ENCODE measurements around the gene ITGB6. TPM values are rescaled to one million over a fixed set of nuclear protein-coding genes. Genes with fewer than 3 reads are reported as not detected.
A peak's percentile ranks its signal among the peaks of the same experiment; 100 is the strongest.

The ITGB6 gene
- total RNA-seq, 1 donor from 2014 or later = 21.1 TPM

GRCh38 chr2:160114020-160114419 lies 86.1 kb downstream of the ITGB6 start:
- DNase-seq (ENCODE audit: low read depth) (no peak), FAIRE-seq (no peak)
- Histone ChIP-seq H3K4me3 (ENCODE audit: low read depth, low read length) (no peak overlapping the region), H3K36me3 (ENCODE audit: control insufficient read depth, insufficient read depth, low read length) (no peaks in the 10 kb centered on the region), H3K27me3 (ENCODE audit: control insufficient read depth, insufficient read depth, low read length) (no peaks in the 10 kb centered on the region)
- no peak for TF ChIP-seq CTCF (IDR thresholded peaks at IDR 0.05; ENCODE audit: insufficient read depth, low read length, severe bottlenecking)

- Histone ChIP-seq H3K27me3 (ENCODE audit: control insufficient read depth, insufficient read depth, low read length) (no peaks in the 10 kb centered on the region), H3K36me3 (ENCODE audit: control insufficient read depth, insufficient read depth, low read length) (peaks cover 5% of the 10 kb centered on the region), H3K4me3 (ENCODE audit: low read depth, low read length) (no peak overlapping the region)
- no peak for FAIRE-seq
- DNase-seq (ENCODE audit: low read depth) = no peak
- TF ChIP-seq CTCF (IDR thresholded peaks at IDR 0.05; ENCODE audit: insufficient read depth, low read length, severe bottlenecking) = no peak
Observed at GRCh38 chr2:160111951-160112798, 87.9 kb downstream of the ITGB6 start.

- H3K27me3 ChIP-seq (ENCODE audit: control insufficient read depth, insufficient read depth, low read length) = no peaks in the 10 kb centered on the region
- peaks cover 5% of the 10 kb centered on the region for H3K36me3 ChIP-seq (ENCODE audit: control insufficient read depth, insufficient read depth, low read length)
Observed at GRCh38 chr2:160110674-160111239, 89.3 kb downstream of the ITGB6 start.

GRCh38 chr2:160109939-160110673 lies 90.0 kb downstream of the ITGB6 start:
- Histone ChIP-seq H3K36me3 (ENCODE audit: control insufficient read depth, insufficient read depth, low read length) (peaks cover 5% of the 10 kb centered on the region), H3K4me3 (ENCODE audit: low read depth, low read length) (no peak overlapping the region), H3K27me3 (ENCODE audit: control insufficient read depth, insufficient read depth, low read length) (no peaks in the 10 kb centered on the region)
- FAIRE-seq = no peak
- peak; percentile 63 for DNase-seq (ENCODE audit: low read depth)
- peak; percentile 68 for TF ChIP-seq CTCF (IDR thresholded peaks at IDR 0.05; ENCODE audit: insufficient read depth, low read length, severe bottlenecking)

More at GRCh38 chr2:160110674-160111239, 89.3 kb downstream of the ITGB6 start:
- no peak overlapping the region for H3K4me3 ChIP-seq (ENCODE audit: low read depth, low read length)
- no peak for TF ChIP-seq CTCF (IDR thresholded peaks at IDR 0.05; ENCODE audit: insufficient read depth, low read length, severe bottlenecking)
- no peak for FAIRE-seq
- no peak for DNase-seq (ENCODE audit: low read depth)

- H3K36me3 ChIP-seq (ENCODE audit: control insufficient read depth, insufficient read depth, low read length) = peaks cover 8% of the 10 kb centered on the region
- TF ChIP-seq CTCF (IDR thresholded peaks at IDR 0.05; ENCODE audit: insufficient read depth, low read length, severe bottlenecking) = no peak
- no peaks in the 10 kb centered on the region for H3K27me3 ChIP-seq (ENCODE audit: control insufficient read depth, insufficient read depth, low read length)
- FAIRE-seq (no peak), DNase-seq (ENCODE audit: low read depth) (no peak)
- H3K4me3 ChIP-seq (ENCODE audit: low read depth, low read length) = no peak overlapping the region
Observed at GRCh38 chr2:160109243-160109642, 90.8 kb downstream of the ITGB6 start.

All from bronchial epithelial cell (primary cell).